ENCODE data around the gene SULT1B1.

Gene SULT1B1

GRCh38 chr4:69697536-69698242, 62.7 kb downstream of the SULT1B1 start:
- no peak for DNase-seq (ENCODE audit: low read depth)

GRCh38 chr4:69689599-69689998, 70.8 kb downstream of the SULT1B1 start:
- DNase-seq (ENCODE audit: low read depth) = no peak

- DNase-seq (ENCODE audit: low read depth) = no peak
These were observed 75.6 kb downstream of the SULT1B1 start for GRCh38 chr4:69684804-69685203.
